H1 (cell line): ENCODE measurements around the gene PGPEP1. TPM values are rescaled to one million over a fixed set of nuclear protein-coding genes. Genes with fewer than 3 reads are reported as not detected.

ENCODE experiments used
- CTCF ChIA-PET: fragments of 300-600 bp; sonication (Branson Sonifier 250); formaldehyde crosslinking; loops from one replicate; lab custom pipeline; 2021; ENCODE audit not compliant: partially characterized antibody; lab: Charles Lee
- POLR2A ChIA-PET: fragments of 300-600 bp; sonication (Branson Sonifier 250); formaldehyde crosslinking; loops from one replicate; lab custom pipeline; 2021; ENCODE audit warnings: inconsistent platforms; ENCODE audit not compliant: partially characterized antibody; lab: Charles Lee
- DNase-seq, 2 experiments: peaks; one replicate each; pipeline versions ENCODE4 v3.0.0 to v3.0.0-alpha.2; 2010 to 2022; ENCODE audit warnings: low spot score in 2 of 2, low read depth in 1 of 2, mixed read lengths in 1 of 2
- FAIRE-seq: peaks from 2 replicates; lab custom pipeline; 2011; peaks lifted over from hg19 to GRCh38; lab: Jason Lieb, UNC
- H2AFZ ChIP-seq: 2 replicates; pipeline ENCODE4 v1.8.1; 2012; ENCODE audit warnings: low read length, inconsistent platforms
- H2AK5ac ChIP-seq: 2 replicates; pipeline ENCODE4 v1.6.1; 2013; ENCODE audit warnings: low read depth, low read length
- H2BK120ac ChIP-seq: replicated peaks from 2 replicates; pipeline ENCODE3; 2013; ENCODE audit warnings: low read depth, low read length, inconsistent platforms
- H2BK12ac ChIP-seq: 2 replicates; pipeline ENCODE4 v1.6.1; 2013; ENCODE audit warnings: low read depth, low read length
- H2BK15ac ChIP-seq: 2 replicates; pipeline ENCODE4 v1.6.1; 2013; ENCODE audit warnings: low read length
- H2BK20ac ChIP-seq: 2 replicates; pipeline ENCODE4 v1.6.1; 2013; ENCODE audit warnings: low read length
- H2BK5ac ChIP-seq: 2 replicates; pipeline ENCODE4 v1.6.1; 2013; ENCODE audit warnings: low read depth, low read length
- H3K14ac ChIP-seq: 2 replicates; pipeline ENCODE4 v1.6.1; 2013; ENCODE audit warnings: inconsistent platforms; ENCODE audit not compliant: insufficient read length
- H3K18ac ChIP-seq: 2 replicates; pipeline ENCODE4 v1.6.1; 2013; ENCODE audit warnings: low read length; ENCODE audit errors: extremely low read depth
- H3K23ac ChIP-seq: 2 replicates; pipeline ENCODE4 v1.6.1; 2013; ENCODE audit warnings: inconsistent platforms; ENCODE audit not compliant: insufficient read length
- H3K23me2 ChIP-seq: 2 replicates; pipeline ENCODE4 v1.6.1; 2013; ENCODE audit warnings: low read depth, low read length
- H3K27ac ChIP-seq: 2 replicates; pipeline ENCODE4 v1.6.1; 2011; ENCODE audit warnings: low read depth, low read length, inconsistent platforms
- H3K27me3 ChIP-seq, 4 experiments: replicated peaks in 1 of 4; 1 replicate in 1 of 4; 2 replicates in 3 of 4; pipeline versions ENCODE4 v1.6.1 to v1.8.1; 2011 to 2013; ENCODE audit warnings: low read length in 3 of 4, mild to moderate bottlenecking in 3 of 4, inconsistent platforms in 2 of 4, mixed read lengths in 2 of 4, moderate library complexity in 1 of 4; ENCODE audit not compliant: control insufficient read depth in 3 of 4, insufficient read depth in 3 of 4; ENCODE audit errors: extremely low read depth in 1 of 4
- H3K36me3 ChIP-seq, 4 experiments: 2 replicates each; pipeline versions ENCODE4 v1.6.1 to v1.8.1; 2011 to 2013; ENCODE audit warnings: mild to moderate bottlenecking in 4 of 4, low read length in 3 of 4, moderate library complexity in 2 of 4, control low read depth in 1 of 4, inconsistent platforms in 1 of 4; ENCODE audit not compliant: insufficient read depth in 4 of 4, control insufficient read depth in 2 of 4
- H3K4ac ChIP-seq: replicated peaks from 2 replicates; pipeline ENCODE3; 2013; ENCODE audit warnings: low read length, low read depth, mixed read lengths, inconsistent platforms; ENCODE audit not compliant: insufficient read length
- H3K4me1 ChIP-seq, 4 experiments: replicated peaks in 1 of 4; 1 replicate in 1 of 4; 2 replicates in 3 of 4; pipeline versions ENCODE4 v1.6.1 to v1.8.1; 2011 to 2013; ENCODE audit warnings: low read length in 3 of 4, inconsistent platforms in 2 of 4, mixed read lengths in 1 of 4; ENCODE audit not compliant: insufficient read depth in 4 of 4, control insufficient read depth in 3 of 4
- H3K4me2 ChIP-seq, 2 experiments: 2 replicates each; pipeline versions ENCODE4 v1.6.1 to v1.8.1; 2011 to 2013; ENCODE audit warnings: low read depth in 2 of 2, low read length in 2 of 2, control low read depth in 1 of 2, inconsistent platforms in 1 of 2, mild to moderate bottlenecking in 1 of 2; ENCODE audit not compliant: insufficient read depth in 1 of 2
- H3K4me3 ChIP-seq, 4 experiments: fragments of 200-600, 300-600 bp in 1 of 4; sonication (generic), shearing (Covaris generic), sonication (Bioruptor Twin) in 1 of 4; 2 replicates each; pipeline versions ENCODE4 v1.5.1 to v1.8.1; 2011 to 2016; ENCODE audit warnings: low read length in 4 of 4, low read depth in 3 of 4, control low read depth in 2 of 4, inconsistent platforms in 2 of 4, mild to moderate bottlenecking in 2 of 4, mixed read lengths in 1 of 4, moderate library complexity in 1 of 4; ENCODE audit not compliant: insufficient read depth in 2 of 4; ENCODE audit errors: extremely low read depth in 1 of 4
- H3K56ac ChIP-seq: replicated peaks from 2 replicates; pipeline ENCODE3; 2013; ENCODE audit warnings: low read depth, mild to moderate bottlenecking, mixed read lengths, low read length, inconsistent platforms; ENCODE audit not compliant: insufficient read length
- H3K79me1 ChIP-seq: 2 replicates; pipeline ENCODE4 v1.6.1; 2013; ENCODE audit warnings: low read depth, low read length, control low read depth
- H3K79me2 ChIP-seq, 2 experiments: 2 replicates each; pipeline versions ENCODE4 v1.6.1 to v1.8.1; 2012 to 2013; ENCODE audit warnings: low read length in 2 of 2, mild to moderate bottlenecking in 2 of 2, inconsistent platforms in 1 of 2; ENCODE audit not compliant: insufficient read depth in 2 of 2, control insufficient read depth in 1 of 2
- H3K9ac ChIP-seq, 4 experiments: replicated peaks in 1 of 4; 1 replicate in 1 of 4; 2 replicates in 3 of 4; pipeline versions ENCODE4 v1.6.1 to v1.8.1; 2011 to 2013; ENCODE audit warnings: low read depth in 3 of 4, low read length in 3 of 4, control low read depth in 2 of 4, mild to moderate bottlenecking in 2 of 4, moderate library complexity in 2 of 4, inconsistent platforms in 1 of 4; ENCODE audit errors: extremely low read depth in 1 of 4
- H3K9me3 ChIP-seq, 2 experiments: 2 replicates each; pipeline versions ENCODE4 v1.6.1 to v1.8.1; 2012 to 2013; ENCODE audit warnings: mild to moderate bottlenecking in 2 of 2, moderate library complexity in 2 of 2, control low read depth in 1 of 2, inconsistent platforms in 1 of 2, low read depth in 1 of 2, low read length in 1 of 2, mixed read lengths in 1 of 2; ENCODE audit not compliant: insufficient read depth in 2 of 2
- H4K20me1 ChIP-seq, 2 experiments: replicated peaks in 1 of 2; 2 replicates each; pipeline versions ENCODE3 to v1.8.1; 2011 to 2013; ENCODE audit warnings: inconsistent platforms in 2 of 2, low read length in 2 of 2, mild to moderate bottlenecking in 1 of 2; ENCODE audit not compliant: insufficient read depth in 2 of 2, control insufficient read depth in 1 of 2
- H4K5ac ChIP-seq: 2 replicates; pipeline ENCODE4 v1.6.1; 2013; ENCODE audit warnings: low read length, low read depth, mixed read lengths, inconsistent platforms; ENCODE audit not compliant: insufficient read length
- H4K8ac ChIP-seq: 2 replicates; pipeline ENCODE4 v1.8.0; 2013; ENCODE audit warnings: mild to moderate bottlenecking, moderate library complexity, low read length, inconsistent platforms; ENCODE audit not compliant: insufficient read depth; ENCODE audit errors: extremely low read depth
- H4K91ac ChIP-seq: replicated peaks from 2 replicates; pipeline ENCODE3; 2013; ENCODE audit warnings: low read length, mixed read lengths, inconsistent platforms; ENCODE audit not compliant: insufficient read length
- BRCA1 ChIP-seq: IDR thresholded peaks from 2 replicates; pipeline ENCODE4 v1.6.1; 2012; ENCODE audit warnings: low read depth, low read length, improper control_type of control experiment
- CHD1 ChIP-seq: IDR thresholded peaks from 2 replicates; pipeline ENCODE4 v1.6.1; 2012; ENCODE audit warnings: low read depth, low read length, improper control_type of control experiment
- EGR1 ChIP-seq: IDR thresholded peaks from 2 replicates; pipeline ENCODE4 v1.6.1; 2011; ENCODE audit warnings: low read depth, low read length, borderline replicate concordance
- FOSL1 ChIP-seq: IDR thresholded peaks from 2 replicates; pipeline ENCODE4 v1.6.1; 2011; ENCODE audit warnings: mild to moderate bottlenecking, low read depth, low read length, moderate library complexity; ENCODE audit not compliant: insufficient read depth
- JUN ChIP-seq: IDR thresholded peaks from 2 replicates; pipeline ENCODE4 v1.6.1; 2011; ENCODE audit warnings: low read depth, mild to moderate bottlenecking, improper control_type of control experiment, low read length
- JUND ChIP-seq: IDR thresholded peaks from 2 replicates; pipeline ENCODE4 v1.6.1; 2011; ENCODE audit warnings: mild to moderate bottlenecking, improper control_type of control experiment, low read length
- KDM5A ChIP-seq: fragments of 200-600 bp; IDR thresholded peaks from 2 replicates; pipeline ENCODE4 v1.7.1; 2012; ENCODE audit warnings: mild to moderate bottlenecking, low read length, inconsistent platforms, mixed read lengths
- NRF1 ChIP-seq: IDR thresholded peaks from 2 replicates; pipeline ENCODE4 v1.6.1; 2011; ENCODE audit warnings: mild to moderate bottlenecking, low read depth, low read length, improper control_type of control experiment
- SIX5 ChIP-seq: IDR thresholded peaks from 2 replicates; pipeline ENCODE4 v1.6.1; 2011; ENCODE audit warnings: mild to moderate bottlenecking, low read depth, low read length
- TAF1 ChIP-seq: IDR thresholded peaks from 2 replicates; pipeline ENCODE4 v1.6.1; 2011; ENCODE audit warnings: mild to moderate bottlenecking, low read depth, low read length
- TAF7 ChIP-seq: optimal IDR thresholded peaks from 2 replicates; pipeline ENCODE3; 2011; ENCODE audit warnings: low read depth, mild to moderate bottlenecking, inconsistent platforms, low read length, moderate library complexity, borderline replicate concordance
- TEAD4 ChIP-seq: IDR thresholded peaks from 2 replicates; pipeline ENCODE4 v1.6.1; 2012; ENCODE audit warnings: low read depth, low read length, inconsistent platforms, mixed read lengths
- YY1 ChIP-seq: IDR thresholded peaks from 2 replicates; pipeline ENCODE4 v1.6.1; 2011; ENCODE audit warnings: low read depth, mild to moderate bottlenecking, low read length
- WGBS, 2 experiments: shearing (Covaris generic) in 1 of 2; methylation state at CpG; one replicate each; pipeline versions ENCODE4 v1.1.6 to v1.1.7; 2013 to 2015; ENCODE audit warnings: low lambda C conversion rate in 2 of 2, mixed read lengths in 2 of 2, inconsistent platforms in 1 of 2, low coverage in 1 of 2, missing lambda C conversion rate in 1 of 2; ENCODE audit not compliant: insufficient replicate concordance in 2 of 2, insufficient coverage in 1 of 2, insufficient read length in 1 of 2; ENCODE audit errors: extremely low coverage in 1 of 2, missing lambda C conversion rate in 1 of 2; 5-methylcytosine and 5-hydroxymethylcytosine counted together
- polyA plus RNA-seq, 7 experiments: library from polyadenylated mRNA; depleted of rRNA in 3 of 7; stranded (reverse) in 5 of 7; unstranded in 2 of 7; fragments of >200 nt in 5 of 7; fragments of 200-250 nt in 2 of 7; gene quantifications; 1 replicate in 5 of 7; 2 replicates in 1 of 7; 4 replicates in 1 of 7; pipeline versions ENCODE4 v1.2.1 to v1.2.3, GENCODE V29; 2011 to 2013; ENCODE audit warnings: missing spikeins in 2 of 7, mixed read lengths in 2 of 7
- total RNA-seq: library from RNA; stranded (reverse); fragmentation: NEBNext Ultra II Directional; extraction: Animal tissue kit (Norgen Biotek cat#: 25700); gene quantifications from 2 replicates; pipeline ENCODE4 v1.2.1, GENCODE V29; 2021

PGPEP1 gene
- total and polyA plus RNA-seq, 2 of the 8 experiments (the other 6 are each of a cell fraction or from before 2014, with no cell fraction given), result 17.0 to 33.4 TPM

GRCh38 chr19:18310118-18310909, 30.1 kb upstream of the PGPEP1 start:
- Histone ChIP-seq H2BK120ac (no peak overlapping the region), H3K27ac (no peak overlapping the region), H2BK12ac (no peak overlapping the region), H2BK5ac (peak overlapping the region; percentile 8; the same call in 1 of the 2 replicates), H3K9me3 (no peaks in the 10 kb centered on the region), H3K18ac (no peak overlapping the region), H3K79me1 (no peaks in the 10 kb centered on the region; the same call in 1 of the 2 replicates), H3K56ac (no peak overlapping the region), H2AK5ac (no peak overlapping the region), H3K23ac (no peak overlapping the region), H2BK20ac (no peak overlapping the region), H2BK15ac (no peak overlapping the region), H3K79me2 (peaks cover 0 to 7% of the 10 kb centered on the region in 2 experiments; a peak in 1 of 4 replicates), H3K4ac (no peak overlapping the region), H3K4me2 (no peak overlapping the region), H4K91ac (no peak overlapping the region), H2AFZ (no peak overlapping the region), H3K4me3 (no peak overlapping the region), H3K9ac (no peak overlapping the region), H3K4me1 (peaks cover 0 to 5% (median under 1%) of the 10 kb centered on the region in 4 experiments; a peak in 4 of 7 replicates), H3K27me3 (no peaks in the 10 kb centered on the region), H4K8ac (no peak overlapping the region), H4K5ac (no peak overlapping the region), H3K23me2 (no peaks in the 10 kb centered on the region), H4K20me1 (peaks cover 0 to 10% of the 10 kb centered on the region in 2 experiments), H3K14ac (no peak overlapping the region), H3K36me3 (peaks cover 15 to 74% (median 47%) of the 10 kb centered on the region in 4 experiments)
- POLR2A ChIA-PET, result interaction anchor here (0.6 to 13.8 kb wide), 3 partner anchors 11 to 54 kb away, joined by 4 to 200 read pairs (median 32); partner anchors contain the start of genes JUND and LSM4
- WGBS, 2 experiments, result 92% methylated on average over 20 of the region's 23 CpGs; no CpG with 5 or more reads in 1 of the 2 experiments
- CTCF ChIA-PET, result interaction anchor here (0.9 to 13.7 kb wide), 6 partner anchors 9 to 94 kb away, joined by 3 to 242 read pairs (median 4); partner anchors contain the start of genes IQCN, JUND and LSM4
- DNase-seq, result no peak
- no peak for FAIRE-seq
- no peak for TF ChIP-seq JUND
- no peak for TF ChIP-seq SIX5
- TF ChIP-seq TEAD4, result no peak
- no peak for TF ChIP-seq NRF1
- no peak for TF ChIP-seq KDM5A
- TF ChIP-seq YY1, result no peak
- TF ChIP-seq EGR1, result no peak
- no peak for TF ChIP-seq JUN
- TF ChIP-seq TAF7, result no peak
- TF ChIP-seq BRCA1, result no peak
- no peak for TF ChIP-seq CHD1
- TF ChIP-seq FOSL1, result no peak
- TF ChIP-seq TAF1, result no peak
